ENCODE measurements around the gene XRCC5. TPM values are rescaled to one million over a fixed set of nuclear protein-coding genes. Genes with fewer than 3 reads are reported as not detected.

Gene XRCC5
- total and polyA plus RNA-seq, 2 donors (not counting 3 experiments of a cell fraction or from before 2014, with no cell fraction given), result 267 to 319 TPM

GRCh38 chr2:216243026-216243425, 133.9 kb downstream of the XRCC5 start:
- CTCF ChIA-PET, result no interaction called here
- Histone ChIP-seq H3K27ac (ENCODE audit: insufficient read depth, low read depth, low read length) (no peak overlapping the region), H3K4me1 (ENCODE audit: control insufficient read depth, extremely low read depth, insufficient read depth, low read length) (no peaks in the 10 kb centered on the region), H3K9ac (replicated peaks; ENCODE audit: extremely low read depth, insufficient read depth, low read length) (no peak overlapping the region), H3K9me3 (replicated peaks; ENCODE audit: control insufficient read depth, insufficient read depth, low read length) (no peaks in the 10 kb centered on the region), H4K20me1 (replicated peaks; ENCODE audit: control insufficient read depth, extremely low read depth, insufficient read depth, low read length) (no peaks in the 10 kb centered on the region), H3K79me2 (ENCODE audit: control insufficient read depth, insufficient read depth, low read length) (no peaks in the 10 kb centered on the region), H2AFZ (ENCODE audit: low read depth, low read length) (no peak overlapping the region), H3K9me1 (replicated peaks; ENCODE audit: control insufficient read depth, extremely low read depth, insufficient read depth, low read length) (no peaks in the 10 kb centered on the region), H3K36me3 (ENCODE audit: control insufficient read depth in 2 of 2, extremely low read depth in 1 of 2, insufficient read depth in 2 of 2, low read length in 2 of 2) (no peaks in the 10 kb centered on the region), H3K4me3 (replicated peaks in 1 of 3; ENCODE audit: insufficient read depth in 1 of 3, low read depth in 1 of 3, low read length in 3 of 3) (no peak overlapping the region), H3K27me3 (ENCODE audit: control insufficient read depth in 2 of 2, insufficient read depth in 2 of 2, low read length in 2 of 2) (no peaks in the 10 kb centered on the region), H3K4me2 (ENCODE audit: insufficient read depth, low read length) (no peak overlapping the region)
- POLR2A ChIA-PET, result no interaction called here
- FAIRE-seq, result no peak
- TF ChIP-seq FOS (IDR thresholded peaks at IDR 0.05; ENCODE audit: borderline replicate concordance, insufficient read depth, low read length) (no peak), GATA2 (IDR thresholded peaks at IDR 0.05; ENCODE audit: insufficient read depth, insufficient read length, low read depth, low read length) (no peak), POLR2A (IDR thresholded peaks at IDR 0.05; ENCODE audit: low read depth, low read length) (no peak), MYC (IDR thresholded peaks at IDR 0.05; ENCODE audit: low read depth, low read length) (no peak), JUN (IDR thresholded peaks at IDR 0.05; ENCODE audit: borderline replicate concordance, insufficient read depth, insufficient read length, low read depth) (no peak), MAX (IDR thresholded peaks at IDR 0.05; ENCODE audit: insufficient read depth, insufficient read length) (no peak), EZH2 (IDR thresholded peaks at IDR 0.05; ENCODE audit: borderline replicate concordance, low read depth, low read length, severe bottlenecking) (no peak), CTCF (IDR thresholded peaks at IDR 0.05; ENCODE audit: extremely low read depth in 1 of 2, insufficient read depth in 1 of 2, low read depth in 1 of 2, low read length in 2 of 2) (no peak)
- dilution Hi-C loops (cut with MboI; ENCODE audit: extremely low pct_ligation_motif_present, low sequenced_read_pairs) (no loop called here), intact Hi-C loops (cut with micrococcal nuclease) (no loop called here)
- no peak for DNase-seq (ENCODE audit: low read depth, low spot score)
- BruUV-seq (replicated peaks), result no TSS peak

Data from endothelial cell of umbilical vein (primary cell).